NOMO-1 treated with DMSO at 0.1 percent for 48 hours (cell line): ENCODE results near the gene ADCY2.

Experiments used
- DNase-seq: peaks from one replicate; lab custom pipeline; 2025; ENCODE audit not compliant: unreplicated experiment; lab: John Stamatoyannopoulos, UW

ADCY2 gene

GRCh38 chr5:7586480-7586879 lies 190.5 kb downstream of the ADCY2 start:
- DNase-seq: no peak

- DNase-seq: no peak
Observed at GRCh38 chr5:7589800-7590199, 193.9 kb downstream of the ADCY2 start.

- DNase-seq: peak; percentile 25
Observed at GRCh38 chr5:7592910-7593309, 197.0 kb downstream of the ADCY2 start.

GRCh38 chr5:7597059-7597642 lies 201.2 kb downstream of the ADCY2 start:
- no peak for DNase-seq

- DNase-seq: no peak
Observed at GRCh38 chr5:7606840-7607465, 211.0 kb downstream of the ADCY2 start.

- peak; percentile 6 for DNase-seq
Observed at GRCh38 chr5:7608772-7609171, 212.8 kb downstream of the ADCY2 start.

GRCh38 chr5:7609726-7610125 lies 213.8 kb downstream of the ADCY2 start:
- no peak for DNase-seq

GRCh38 chr5:7610531-7611177 lies 214.7 kb downstream of the ADCY2 start:
- no peak for DNase-seq

GRCh38 chr5:7611518-7611917 lies 215.6 kb downstream of the ADCY2 start:
- no peak for DNase-seq

- DNase-seq: no peak
Observed at GRCh38 chr5:7615566-7616061, 219.7 kb downstream of the ADCY2 start.

GRCh38 chr5:7616897-7617296 lies 221.0 kb downstream of the ADCY2 start:
- DNase-seq: no peak

GRCh38 chr5:7622498-7622897 lies 226.6 kb downstream of the ADCY2 start:
- DNase-seq: no peak

- no peak for DNase-seq
Observed at GRCh38 chr5:7625740-7626139, 229.8 kb downstream of the ADCY2 start.

- no peak for DNase-seq
Observed at GRCh38 chr5:7628248-7628647, 232.3 kb downstream of the ADCY2 start.

GRCh38 chr5:7628820-7629219 lies 232.9 kb downstream of the ADCY2 start:
- no peak for DNase-seq

GRCh38 chr5:7629561-7629960 lies 233.6 kb downstream of the ADCY2 start:
- no peak for DNase-seq

GRCh38 chr5:7634837-7635236 lies 238.9 kb downstream of the ADCY2 start:
- no peak for DNase-seq

GRCh38 chr5:7638456-7638855 lies 242.5 kb downstream of the ADCY2 start:
- DNase-seq: no peak

- DNase-seq: no peak
Observed at GRCh38 chr5:7642029-7642428, 246.1 kb downstream of the ADCY2 start.

- DNase-seq: no peak
Observed at GRCh38 chr5:7644723-7645122, 248.8 kb downstream of the ADCY2 start.

- DNase-seq: no peak
Observed at GRCh38 chr5:7650755-7651154, 254.8 kb downstream of the ADCY2 start.

- DNase-seq: no peak
Observed at GRCh38 chr5:7653046-7653445, 257.1 kb downstream of the ADCY2 start.
